Neutrophil (primary cell): Measurements from ENCODE around the gene PRPH.

ENCODE experiments used
- H3K27ac ChIP-seq: fragments of 200-600 bp; sonication (generic); 2 replicates; pipeline ENCODE4 v1.5.1; 2016; ENCODE audit warnings: mild to moderate bottlenecking, moderate library complexity
- H3K27me3 ChIP-seq: fragments of 200-600 bp; sonication (generic); 2 replicates; pipeline ENCODE4 v1.6.0; 2016; ENCODE audit warnings: mild to moderate bottlenecking
- H3K36me3 ChIP-seq: fragments of 200-600 bp; sonication (generic); 2 replicates; pipeline ENCODE4 v1.5.1; 2017
- H3K4me1 ChIP-seq, 2 experiments: fragments of 200-600 bp in 1 of 2; sonication (generic) in 1 of 2; 1 replicate in 1 of 2; 2 replicates in 1 of 2; pipeline versions ENCODE4 v1.5.1 to v1.6.1; 2013 to 2016; ENCODE audit warnings: low read depth in 1 of 2, low read length in 1 of 2, mild to moderate bottlenecking in 1 of 2, moderate library complexity in 1 of 2; ENCODE audit not compliant: control insufficient read depth in 1 of 2, insufficient read depth in 1 of 2
- H3K4me3 ChIP-seq, 2 experiments: fragments of 200-600 bp in 1 of 2; sonication (generic) in 1 of 2; 1 replicate in 1 of 2; 2 replicates in 1 of 2; pipeline ENCODE4 v1.5.1; 2013 to 2016; ENCODE audit warnings: low read depth in 1 of 2, low read length in 1 of 2, mild to moderate bottlenecking in 1 of 2, moderate library complexity in 1 of 2
- H3K9me3 ChIP-seq: fragments of 200-600 bp; sonication (generic); 2 replicates; pipeline ENCODE4 v1.5.1; 2016
- TF ChIP-seq, protein P1 (sequence below): fragments of 200-600 bp; sonication (generic); IDR thresholded peaks from 2 replicates; pipeline ENCODE4 v1.5.1; 2016; ENCODE audit warnings: antibody characterized with exemption

The PRPH gene

DNA sequence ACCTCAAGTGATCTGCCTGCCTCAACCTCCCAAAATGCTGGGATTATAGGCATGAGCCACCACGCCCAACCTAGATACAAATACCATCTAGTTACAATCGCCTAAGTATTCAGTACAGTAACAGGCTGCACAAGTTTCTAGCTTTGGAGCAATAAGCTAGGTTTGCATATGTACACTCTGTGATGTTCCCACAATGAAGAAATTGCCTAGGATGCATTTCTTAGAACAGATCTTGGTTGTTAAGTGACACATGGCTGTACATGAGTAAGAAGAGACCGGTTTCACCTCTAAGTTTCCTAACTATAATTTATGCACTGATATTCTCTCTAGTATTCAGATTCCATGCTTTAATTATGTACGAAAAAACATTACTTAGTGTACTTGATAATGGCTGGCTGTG lies 35.5 kb upstream of the PRPH start:
- TF ChIP-seq, protein P1, sequence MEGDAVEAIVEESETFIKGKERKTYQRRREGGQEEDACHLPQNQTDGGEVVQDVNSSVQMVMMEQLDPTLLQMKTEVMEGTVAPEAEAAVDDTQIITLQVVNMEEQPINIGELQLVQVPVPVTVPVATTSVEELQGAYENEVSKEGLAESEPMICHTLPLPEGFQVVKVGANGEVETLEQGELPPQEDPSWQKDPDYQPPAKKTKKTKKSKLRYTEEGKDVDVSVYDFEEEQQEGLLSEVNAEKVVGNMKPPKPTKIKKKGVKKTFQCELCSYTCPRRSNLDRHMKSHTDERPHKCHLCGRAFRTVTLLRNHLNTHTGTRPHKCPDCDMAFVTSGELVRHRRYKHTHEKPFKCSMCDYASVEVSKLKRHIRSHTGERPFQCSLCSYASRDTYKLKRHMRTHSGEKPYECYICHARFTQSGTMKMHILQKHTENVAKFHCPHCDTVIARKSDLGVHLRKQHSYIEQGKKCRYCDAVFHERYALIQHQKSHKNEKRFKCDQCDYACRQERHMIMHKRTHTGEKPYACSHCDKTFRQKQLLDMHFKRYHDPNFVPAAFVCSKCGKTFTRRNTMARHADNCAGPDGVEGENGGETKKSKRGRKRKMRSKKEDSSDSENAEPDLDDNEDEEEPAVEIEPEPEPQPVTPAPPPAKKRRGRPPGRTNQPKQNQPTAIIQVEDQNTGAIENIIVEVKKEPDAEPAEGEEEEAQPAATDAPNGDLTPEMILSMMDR = no peak
- no peaks in the 10 kb centered on the region for H3K27me3 ChIP-seq
- no peaks in the 10 kb centered on the region for H3K36me3 ChIP-seq
- H3K4me1 ChIP-seq = peaks cover 12 to 26% of the 10 kb centered on the region in 2 experiments
- no peak overlapping the region for H3K4me3 ChIP-seq
- H3K27ac ChIP-seq = no peak overlapping the region
- H3K9me3 ChIP-seq = no peaks in the 10 kb centered on the region

DNA sequence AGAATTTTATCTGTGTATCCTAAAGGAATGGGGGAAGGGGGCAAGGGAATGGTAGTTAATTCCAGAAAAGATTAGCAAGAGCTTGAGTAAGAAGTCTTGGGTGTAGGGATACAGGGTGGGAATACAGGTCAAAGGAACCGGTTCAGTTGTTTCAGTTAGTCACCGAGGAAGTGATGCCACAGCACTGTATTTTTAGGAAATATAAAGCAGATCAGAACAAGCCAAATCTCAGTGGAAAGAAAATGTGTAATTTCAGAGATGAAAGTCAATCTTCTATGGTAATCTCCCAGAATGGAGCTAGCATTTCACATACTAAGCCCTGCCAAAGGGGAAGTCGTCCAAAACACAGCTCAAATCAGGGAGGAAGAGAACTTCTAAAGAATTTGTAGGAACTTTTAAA lies 34.8 kb upstream of the PRPH start:
- H3K9me3 ChIP-seq = no peaks in the 10 kb centered on the region
- TF ChIP-seq, protein P1 = no peak
- H3K27ac ChIP-seq = no peak overlapping the region
- no peak overlapping the region for H3K4me3 ChIP-seq
- peaks cover 16 to 28% of the 10 kb centered on the region in 2 experiments for H3K4me1 ChIP-seq
- no peaks in the 10 kb centered on the region for H3K27me3 ChIP-seq
- no peaks in the 10 kb centered on the region for H3K36me3 ChIP-seq

DNA sequence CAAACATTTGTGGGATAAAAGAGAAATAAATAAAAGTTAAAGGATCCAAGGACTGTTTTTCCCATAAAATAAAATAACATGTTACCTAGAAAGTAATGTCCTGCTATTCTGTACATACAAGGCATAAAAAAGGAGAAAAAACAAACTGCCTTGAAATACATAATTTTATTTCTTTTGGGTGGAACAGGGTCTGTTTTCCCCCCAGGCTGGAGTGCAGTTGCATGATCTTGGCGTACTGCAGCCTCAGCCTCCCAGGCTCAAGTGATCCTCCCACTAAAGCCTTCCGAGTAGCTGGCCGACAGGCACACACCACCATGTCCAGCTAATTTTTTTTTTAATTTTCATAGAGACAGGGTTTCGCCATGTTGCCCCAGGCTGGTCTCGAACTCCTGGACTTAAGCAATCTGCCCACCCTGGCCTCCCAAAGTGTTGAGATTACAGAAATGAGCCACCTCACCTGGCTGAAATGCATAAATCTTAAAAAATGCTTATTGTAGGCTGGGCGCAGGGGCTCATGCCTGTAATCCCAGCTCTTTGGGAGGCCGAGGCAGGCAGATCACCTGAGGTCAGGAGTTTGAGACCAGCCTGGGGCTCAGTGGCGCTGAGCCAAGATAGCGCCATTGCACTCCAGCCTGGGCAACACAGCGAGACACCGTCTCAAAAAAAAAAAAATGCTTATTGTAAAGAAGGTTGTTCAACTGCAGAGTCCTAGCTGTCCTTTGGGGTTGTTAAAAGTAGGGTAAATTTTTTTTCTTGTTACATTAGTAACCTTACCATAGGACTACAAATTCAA lies 34.2 kb upstream of the PRPH start:
- Histone ChIP-seq H3K4me3 (no peak overlapping the region), H3K27ac (no peak overlapping the region), H3K9me3 (no peaks in the 10 kb centered on the region), H3K4me1 (peaks cover 22 to 34% of the 10 kb centered on the region in 2 experiments), H3K27me3 (no peaks in the 10 kb centered on the region), H3K36me3 (no peaks in the 10 kb centered on the region)
- TF ChIP-seq, protein P1 = no peak

DNA sequence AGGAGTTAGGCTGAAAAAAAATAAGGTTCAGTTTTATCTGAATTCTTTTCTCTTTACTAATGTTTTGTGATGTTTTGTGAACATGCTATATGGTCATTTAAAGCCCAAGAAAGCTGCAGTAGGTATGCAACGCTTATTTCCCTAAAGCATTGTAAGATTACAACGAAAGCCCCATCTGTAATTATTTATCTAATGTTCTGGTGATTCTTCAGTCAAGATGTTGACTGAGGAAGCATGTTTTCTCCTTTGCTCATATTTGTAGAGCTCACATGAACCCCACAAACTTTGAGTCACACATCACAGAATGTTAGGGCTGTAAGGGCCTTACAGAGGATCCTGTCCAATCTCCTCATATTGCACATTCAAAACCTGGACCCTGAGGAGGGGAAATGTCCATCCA lies 33.2 kb upstream of the PRPH start:
- Histone ChIP-seq H3K36me3 (no peaks in the 10 kb centered on the region), H3K4me1 (peaks cover 27 to 36% of the 10 kb centered on the region in 2 experiments), H3K27me3 (no peaks in the 10 kb centered on the region), H3K9me3 (no peaks in the 10 kb centered on the region), H3K27ac (no peak overlapping the region), H3K4me3 (no peak overlapping the region)
- TF ChIP-seq, protein P1 = no peak

DNA sequence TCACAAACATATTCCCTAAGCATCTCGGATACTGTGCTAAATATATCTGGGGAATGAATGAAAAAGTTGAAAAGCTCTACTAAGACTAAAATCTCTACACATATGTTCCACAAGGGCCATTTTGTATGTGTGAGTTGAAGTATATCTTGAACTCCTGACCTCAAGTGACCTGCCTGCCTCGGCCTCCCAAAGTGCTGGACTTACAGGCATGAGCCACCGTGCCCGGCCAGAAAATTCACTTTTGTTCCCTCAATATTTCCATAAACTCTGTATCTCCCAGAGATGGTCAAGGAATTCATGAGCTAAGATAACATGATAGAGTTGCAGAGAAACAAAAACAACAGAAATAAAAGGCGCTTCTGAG lies 31.6 kb upstream of the PRPH start:
- TF ChIP-seq, protein P1 = no peak
- H3K4me3 ChIP-seq = peak overlapping the region in 1 of 2 experiments; percentile 78
- H3K36me3 ChIP-seq = no peaks in the 10 kb centered on the region
- H3K4me1 ChIP-seq = peaks cover 36 to 38% of the 10 kb centered on the region in 2 experiments
- H3K27me3 ChIP-seq = no peaks in the 10 kb centered on the region
- no peak overlapping the region for H3K27ac ChIP-seq
- no peaks in the 10 kb centered on the region for H3K9me3 ChIP-seq
